GM18909 (cell line): ENCODE measurements around the gene ATE1.
A peak's percentile ranks its signal among the peaks of the same experiment; 100 is the strongest.
"Not testable (repeated sequence)": the region's sequence is repeated elsewhere in the genome, so short reads cannot be mapped to it uniquely, and the experiment has no call there.

ENCODE experiments used
- ATAC-seq: cut with Tn5 transposase; IDR thresholded peaks from one replicate; pipeline ENCODE4 v1.9.1; 2021; ENCODE audit warnings: mild to moderate bottlenecking; ENCODE audit not compliant: unreplicated experiment, poor library complexity

ATE1 gene

GRCh38 chr10:121927841-121928527 is at the start of gene ATE1:
Gene ATE1 (minus strand): TSS chr10:121928031. CDS start chr10:121927949, 82 bp downstream.
- peak; percentile 87 for ATAC-seq

- no peak for ATAC-seq
These were observed 48.8 kb upstream of the ATE1 start for GRCh38 chr10:121976607-121977006.

GRCh38 chr10:121975295-121976086 is 47.7 kb upstream of the ATE1 start:
- peak; percentile 13 for ATAC-seq

GRCh38 chr10:121974535-121975294 is 46.9 kb upstream of the ATE1 start, which contains the start of gene NSMCE4A:
Gene NSMCE4A (minus strand): TSS chr10:121975217. CDS start chr10:121975165, 52 bp downstream.
- peak; percentile 86 for ATAC-seq

- ATAC-seq: peak; percentile 35
These were observed 46.2 kb upstream of the ATE1 start for GRCh38 chr10:121974019-121974534.

- ATAC-seq: not testable (repeated sequence)
These were observed 41.3 kb upstream of the ATE1 start for GRCh38 chr10:121969086-121969485.

GRCh38 chr10:121965996-121966395 is 38.2 kb upstream of the ATE1 start:
- no peak for ATAC-seq

GRCh38 chr10:121961456-121961855 is 33.6 kb upstream of the ATE1 start:
- ATAC-seq: no peak

GRCh38 chr10:121959671-121960070 is 31.8 kb upstream of the ATE1 start:
- ATAC-seq: no peak

GRCh38 chr10:121956111-121957061 is 28.6 kb upstream of the ATE1 start:
- no peak for ATAC-seq

- ATAC-seq: no peak
These were observed 24.4 kb upstream of the ATE1 start for GRCh38 chr10:121952226-121952625.

- no peak for ATAC-seq
These were observed 21.6 kb upstream of the ATE1 start for GRCh38 chr10:121949451-121949850.

GRCh38 chr10:121949049-121949448 is 21.2 kb upstream of the ATE1 start:
- ATAC-seq: no peak

GRCh38 chr10:121947343-121948330 is 19.8 kb upstream of the ATE1 start:
- no peak for ATAC-seq

GRCh38 chr10:121942749-121943416 is 15.1 kb upstream of the ATE1 start:
- no peak for ATAC-seq

- no peak for ATAC-seq
These were observed 13.7 kb upstream of the ATE1 start for GRCh38 chr10:121941532-121941931.

- ATAC-seq: no peak
These were observed 8.5 kb upstream of the ATE1 start for GRCh38 chr10:121936295-121936694.

GRCh38 chr10:121935702-121936101 is 7.9 kb upstream of the ATE1 start:
- ATAC-seq: no peak
